ENCODE data around the gene CCNK.

CCNK gene

GRCh38 chr14:99535908-99536778 lies 54.9 kb downstream of the CCNK start:
- DNase-seq (ENCODE audit: low read depth): no peak

- peak; percentile 48 for DNase-seq (ENCODE audit: low read depth)
Measured at GRCh38 chr14:99537399-99537798, 56.2 kb downstream of the CCNK start.

GRCh38 chr14:99538275-99538674 lies 57.1 kb downstream of the CCNK start:
- DNase-seq (ENCODE audit: low read depth): no peak

- no peak for DNase-seq (ENCODE audit: low read depth)
Measured at GRCh38 chr14:99538733-99539132, 57.5 kb downstream of the CCNK start.

- DNase-seq (ENCODE audit: low read depth): no peak
Measured at GRCh38 chr14:99539491-99539890, 58.3 kb downstream of the CCNK start.

- no peak for DNase-seq (ENCODE audit: low read depth)
Measured at GRCh38 chr14:99540196-99541032, 59.2 kb downstream of the CCNK start.

GRCh38 chr14:99541211-99541610 lies 60.0 kb downstream of the CCNK start:
- no peak for DNase-seq (ENCODE audit: low read depth)

GRCh38 chr14:99541677-99542470 lies 60.7 kb downstream of the CCNK start:
- DNase-seq (ENCODE audit: low read depth): no peak

- DNase-seq (ENCODE audit: low read depth): no peak
Measured at GRCh38 chr14:99542566-99542965, 61.4 kb downstream of the CCNK start.

- no peak for DNase-seq (ENCODE audit: low read depth)
Measured at GRCh38 chr14:99543370-99543769, 62.2 kb downstream of the CCNK start.

- no peak for DNase-seq (ENCODE audit: low read depth)
Measured at GRCh38 chr14:99543985-99544384, 62.8 kb downstream of the CCNK start.

GRCh38 chr14:99544991-99545390 lies 63.8 kb downstream of the CCNK start:
- no peak for DNase-seq (ENCODE audit: low read depth)

- DNase-seq (ENCODE audit: low read depth): no peak
Measured at GRCh38 chr14:99545586-99545985, 64.4 kb downstream of the CCNK start.

GRCh38 chr14:99546234-99546879 lies 65.1 kb downstream of the CCNK start:
- no peak for DNase-seq (ENCODE audit: low read depth)

GRCh38 chr14:99548255-99548654 lies 67.0 kb downstream of the CCNK start:
- no peak for DNase-seq (ENCODE audit: low read depth)

GRCh38 chr14:99548871-99549515 lies 67.8 kb downstream of the CCNK start:
- no peak for DNase-seq (ENCODE audit: low read depth)

GRCh38 chr14:99549684-99550083 lies 68.5 kb downstream of the CCNK start:
- DNase-seq (ENCODE audit: low read depth): no peak

GRCh38 chr14:99550387-99550992 lies 69.3 kb downstream of the CCNK start:
- DNase-seq (ENCODE audit: low read depth): no peak

GRCh38 chr14:99551034-99551922 lies 70.1 kb downstream of the CCNK start:
- DNase-seq (ENCODE audit: low read depth): no peak
